BJ (cell line): ENCODE data around the gene C9orf152. TPM values are rescaled to one million over a fixed set of nuclear protein-coding genes. Genes with fewer than 3 reads are reported as not detected.
A peak's percentile ranks its signal among the peaks of the same experiment; 100 is the strongest.

ENCODE experiments used
- CTCF ChIA-PET: fragments of 350-600 bp; formaldehyde crosslinking; extraction: SDS; loops from one replicate; lab custom pipeline; 2021; ENCODE audit warnings: antibody characterized with exemption, inconsistent platforms; lab: Yijun Ruan, JAX
- POLR2A ChIA-PET: fragments of 300-600 bp; sonication (Branson Sonifier 250); formaldehyde crosslinking; extraction: SDS; loops from one replicate; lab custom pipeline; 2021; ENCODE audit warnings: antibody characterized with exemption; lab: Charles Lee
- DNase-seq: peaks from one replicate; pipeline ENCODE4 v3.0.0-alpha.2; 2011; ENCODE audit warnings: low read depth
- H3K27me3 ChIP-seq: 2 replicates; pipeline ENCODE4 v1.6.0; 2011; ENCODE audit warnings: low read length; ENCODE audit not compliant: control insufficient read depth, insufficient read depth
- H3K36me3 ChIP-seq: 2 replicates; pipeline ENCODE4 v1.5.1; 2011; ENCODE audit warnings: low read length; ENCODE audit not compliant: control insufficient read depth, insufficient read depth
- H3K4me3 ChIP-seq: 2 replicates; pipeline ENCODE4 v1.5.1; 2011; ENCODE audit warnings: low read depth, mild to moderate bottlenecking, control low read depth, low read length
- polyA plus RNA-seq: library from polyadenylated mRNA; depleted of rRNA; stranded (reverse); fragments of >200 nt; gene quantifications from 2 replicates; pipeline ENCODE4 v1.2.3, GENCODE V29; 2011
- TF ChIP-seq, protein P1 (sequence below): IDR thresholded peaks from 2 replicates; pipeline ENCODE4 v1.5.1; 2011; ENCODE audit warnings: low read depth, mild to moderate bottlenecking, control low read depth, inconsistent platforms, low read length, moderate library complexity; ENCODE audit not compliant: insufficient read depth

The C9orf152 gene
- polyA plus RNA-seq, 1 experiment, result not detected

DNA sequence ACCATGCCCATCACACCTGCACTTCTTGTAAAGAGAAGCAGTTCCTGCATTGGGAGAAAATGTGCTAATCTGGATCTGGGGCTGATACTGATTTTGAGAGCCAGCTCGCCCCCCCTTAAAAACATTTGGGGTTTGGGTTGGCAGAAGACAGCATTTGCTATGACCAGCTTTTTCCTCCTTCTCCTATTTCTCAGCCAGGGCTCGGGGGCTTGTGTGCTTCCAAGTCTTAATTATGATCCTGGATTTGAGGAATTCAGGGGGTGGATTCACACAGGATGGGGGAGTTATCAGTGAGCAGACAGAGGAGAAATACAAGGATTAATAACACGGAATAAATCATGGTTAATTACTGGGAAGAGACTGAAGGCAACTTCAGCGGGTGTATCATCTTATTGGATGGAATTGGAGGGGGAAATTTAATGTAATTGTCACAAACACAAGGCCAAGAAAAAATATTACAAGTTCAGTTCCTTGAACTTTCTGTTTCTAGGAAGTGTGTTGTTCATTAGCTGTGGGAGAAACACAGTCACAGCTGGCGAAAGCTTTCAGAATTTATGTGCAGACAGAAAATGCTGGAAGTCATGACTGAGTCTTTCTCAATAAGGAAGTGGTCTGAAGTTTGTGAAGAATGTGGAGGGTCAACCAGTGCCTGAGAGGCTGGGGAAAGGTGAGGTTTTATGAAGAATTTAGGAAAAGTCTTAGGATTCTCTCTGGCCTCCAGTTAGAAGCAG is 15.3 kb downstream of the C9orf152 start:
- DNase-seq, result peak; percentile 99
- Histone ChIP-seq H3K36me3 (no peaks in the 10 kb centered on the region), H3K27me3 (no peaks in the 10 kb centered on the region), H3K4me3 (no peak overlapping the region)
- TF ChIP-seq, protein P1, sequence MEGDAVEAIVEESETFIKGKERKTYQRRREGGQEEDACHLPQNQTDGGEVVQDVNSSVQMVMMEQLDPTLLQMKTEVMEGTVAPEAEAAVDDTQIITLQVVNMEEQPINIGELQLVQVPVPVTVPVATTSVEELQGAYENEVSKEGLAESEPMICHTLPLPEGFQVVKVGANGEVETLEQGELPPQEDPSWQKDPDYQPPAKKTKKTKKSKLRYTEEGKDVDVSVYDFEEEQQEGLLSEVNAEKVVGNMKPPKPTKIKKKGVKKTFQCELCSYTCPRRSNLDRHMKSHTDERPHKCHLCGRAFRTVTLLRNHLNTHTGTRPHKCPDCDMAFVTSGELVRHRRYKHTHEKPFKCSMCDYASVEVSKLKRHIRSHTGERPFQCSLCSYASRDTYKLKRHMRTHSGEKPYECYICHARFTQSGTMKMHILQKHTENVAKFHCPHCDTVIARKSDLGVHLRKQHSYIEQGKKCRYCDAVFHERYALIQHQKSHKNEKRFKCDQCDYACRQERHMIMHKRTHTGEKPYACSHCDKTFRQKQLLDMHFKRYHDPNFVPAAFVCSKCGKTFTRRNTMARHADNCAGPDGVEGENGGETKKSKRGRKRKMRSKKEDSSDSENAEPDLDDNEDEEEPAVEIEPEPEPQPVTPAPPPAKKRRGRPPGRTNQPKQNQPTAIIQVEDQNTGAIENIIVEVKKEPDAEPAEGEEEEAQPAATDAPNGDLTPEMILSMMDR, result no peak
- ChIA-PET CTCF (interaction anchor here (0.8 to 12.0 kb wide), 5 partner anchors 11 to 431 kb away, joined by 3 to 94 read pairs (median 4); no protein-coding TSS in a partner anchor), POLR2A (interaction anchor here (0.6 kb wide), 1 partner anchor 23 kb away, joined by 3 read pairs; no protein-coding TSS in a partner anchor)

DNA sequence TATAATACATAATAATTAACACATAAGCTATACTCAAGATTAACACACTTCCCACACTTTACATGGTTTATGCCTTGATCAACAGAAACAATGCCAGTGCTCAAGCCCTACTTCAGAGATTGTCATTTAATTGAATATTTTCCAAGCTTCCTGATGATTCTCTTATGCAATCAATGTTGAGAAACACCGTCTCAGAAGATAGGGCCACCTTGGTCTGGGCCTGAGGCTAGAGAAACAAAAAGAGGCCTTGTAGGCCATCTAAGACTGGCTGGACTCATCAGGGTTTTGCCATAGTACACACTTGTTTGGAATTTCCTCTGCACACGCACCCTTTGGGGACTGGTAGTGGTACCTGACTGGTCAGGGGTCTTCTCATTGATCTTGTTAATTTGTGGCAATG is 16.3 kb downstream of the C9orf152 start:
- Histone ChIP-seq H3K36me3 (no peaks in the 10 kb centered on the region), H3K4me3 (no peak overlapping the region), H3K27me3 (no peaks in the 10 kb centered on the region)
- CTCF ChIA-PET, result interaction anchor here (0.8 to 12.0 kb wide), 5 partner anchors 10 to 432 kb away, joined by 3 to 94 read pairs (median 4); no protein-coding TSS in a partner anchor
- no peak for DNase-seq
- TF ChIP-seq, protein P1, result no peak
- POLR2A ChIA-PET, result no interaction called here

DNA sequence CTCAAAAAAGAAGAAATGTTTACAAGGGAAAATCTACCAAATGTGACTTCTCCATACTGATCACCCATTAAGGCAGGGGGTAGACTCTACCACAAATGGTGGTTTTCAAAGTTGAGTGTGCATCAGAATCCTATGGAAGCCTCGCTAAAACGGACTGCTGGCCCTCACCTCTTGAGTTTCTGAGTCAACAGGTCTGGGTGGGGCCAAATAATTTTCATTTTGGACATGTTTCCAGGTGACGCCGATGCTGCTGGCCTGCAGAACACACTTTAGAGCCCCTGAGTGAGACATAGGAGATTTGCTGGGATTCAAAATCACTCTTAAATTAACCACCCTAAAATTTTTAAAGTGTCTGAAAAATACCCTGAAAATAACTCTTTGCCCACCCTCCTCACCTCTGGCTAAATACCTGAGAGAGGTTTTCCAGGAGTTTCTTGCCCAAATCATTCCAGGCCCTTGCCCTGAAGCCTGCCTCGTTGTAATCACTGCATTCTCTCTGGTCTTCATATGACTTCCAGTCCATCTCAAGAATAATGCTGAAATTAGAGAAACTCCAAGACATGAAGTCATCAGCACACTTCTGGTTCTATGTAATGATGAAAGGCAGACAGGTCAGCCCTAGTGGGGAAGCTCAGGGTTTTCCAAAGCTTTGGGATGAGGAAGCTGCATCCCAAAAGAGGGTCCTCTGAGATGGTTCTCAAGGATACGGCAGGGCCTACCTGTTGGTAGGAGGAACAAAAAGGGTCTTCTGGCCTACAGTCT is 18.2 kb downstream of the C9orf152 start:
- ChIA-PET CTCF (interaction anchor here (1.1 to 12.0 kb wide), 3 partner anchors 8 to 286 kb away, joined by 4 to 166 read pairs (median 94); no protein-coding TSS in a partner anchor), POLR2A (no interaction called here)
- TF ChIP-seq, protein P1, result no peak

DNA sequence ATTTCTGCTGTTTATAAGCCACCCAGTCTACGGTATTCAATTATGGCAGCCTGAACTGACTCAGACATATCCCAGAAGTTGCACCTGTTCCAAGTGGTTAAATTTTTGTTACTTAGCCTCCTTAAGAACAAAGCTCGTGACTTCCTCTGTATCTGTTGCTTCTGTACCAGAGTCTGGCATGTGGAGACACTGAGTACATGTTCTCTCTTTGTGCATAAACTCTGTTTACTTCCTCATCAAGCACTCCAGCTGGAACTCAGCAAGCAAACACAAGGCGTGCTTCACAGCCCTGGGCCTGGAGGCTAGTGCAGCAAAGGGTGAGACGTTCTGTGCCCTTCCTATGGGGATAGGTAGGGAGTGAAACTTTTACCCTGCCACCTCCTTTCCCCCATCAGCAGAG is 19.0 kb downstream of the C9orf152 start:
- H3K27me3 ChIP-seq, result no peaks in the 10 kb centered on the region
- no peak overlapping the region for H3K4me3 ChIP-seq
- CTCF ChIA-PET, result interaction anchor here (1.6 to 11.9 kb wide), 2 partner anchors 10 to 28 kb away, joined by 5 to 166 read pairs; no protein-coding TSS in a partner anchor
- peak; percentile 28 for DNase-seq
- H3K36me3 ChIP-seq, result no peaks in the 10 kb centered on the region
- TF ChIP-seq, protein P1, result no peak
- POLR2A ChIA-PET, result no interaction called here

More for the DNA sequence above, 18.2 kb downstream of the C9orf152 start:
- H3K36me3 ChIP-seq, result no peaks in the 10 kb centered on the region
- H3K4me3 ChIP-seq, result no peak overlapping the region
- no peak for DNase-seq
- H3K27me3 ChIP-seq, result no peaks in the 10 kb centered on the region

DNA sequence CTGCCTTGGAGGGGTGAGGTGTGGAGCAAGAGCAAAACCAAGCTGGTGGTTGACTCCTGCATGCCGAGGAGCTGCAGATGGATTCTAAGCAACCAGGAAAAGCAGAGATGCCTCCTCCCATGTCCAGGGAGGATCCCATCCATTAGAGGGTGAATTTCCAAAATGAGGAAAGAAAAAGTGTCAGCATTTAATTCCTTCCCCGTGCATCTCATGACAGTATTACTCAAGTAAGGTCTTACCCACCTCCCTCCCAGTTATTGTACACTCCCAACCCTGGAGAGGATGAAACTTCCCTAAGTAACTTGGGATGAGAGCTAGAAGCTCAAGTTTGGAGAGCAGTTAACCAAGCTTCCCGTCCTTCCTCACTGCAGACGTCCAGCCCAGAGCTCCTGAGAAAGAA is 19.9 kb downstream of the C9orf152 start:
- Histone ChIP-seq H3K27me3 (no peaks in the 10 kb centered on the region), H3K4me3 (no peak overlapping the region), H3K36me3 (no peaks in the 10 kb centered on the region)
- CTCF ChIA-PET, result interaction anchor here (0.7 to 11.9 kb wide), 5 partner anchors 9 to 285 kb away, joined by 3 to 166 read pairs (median 4); no protein-coding TSS in a partner anchor
- TF ChIP-seq, protein P1, result no peak
- POLR2A ChIA-PET, result no interaction called here
- DNase-seq, result no peak
